Gastroesophageal sphincter (tissue), 3 donors: ENCODE measurements around the gene ADRM1.

Source experiments
- CTCF ChIP-seq, 4 experiments: fragments of 200-600 bp in 2 of 4; fragments of 450-650 bp in 2 of 4; sonication (generic) in 1 of 4; IDR thresholded peaks; one replicate each; pipeline ENCODE4 v1.5.1; 2017 to 2019; ENCODE audit warnings: antibody characterized with exemption in 4 of 4, mild to moderate bottlenecking in 2 of 4, moderate library complexity in 2 of 4
- EP300 ChIP-seq: sonication (generic); formaldehyde crosslinking; IDR thresholded peaks from one replicate; pipeline ENCODE4 v1.6.1; 2017; ENCODE audit warnings: antibody characterized with exemption, mild to moderate bottlenecking
- POLR2A ChIP-seq, 2 donors: fragments of 450-650 bp; IDR thresholded peaks; one replicate each; pipeline ENCODE4 v1.6.1; 2017; ENCODE audit warnings: antibody characterized with exemption in 2 of 2, mild to moderate bottlenecking in 2 of 2, moderate library complexity in 1 of 2

GRCh38 chr20:62289131-62289530 is 13.7 kb upstream of the ADRM1 start:
- TF ChIP-seq CTCF (IDR thresholded peaks at IDR 0.05), result no peak
- TF ChIP-seq POLR2A (IDR thresholded peaks at IDR 0.05), result no peak
- TF ChIP-seq EP300, result no peak
